Endothelial cell (in vitro differentiated cells): ENCODE results near the gene POLR3H. TPM values are rescaled to one million over a fixed set of nuclear protein-coding genes. Genes with fewer than 3 reads are reported as not detected.

Source experiments
- DNase-seq: peaks from one replicate; pipeline ENCODE4 v3.0.0; 2021; ENCODE audit warnings: low spot score
- H3K27ac Mint-ChIP-seq: one replicate; pipeline ENCODE4 v1.8.0; 2021; ENCODE audit warnings: mixed read lengths, inconsistent platforms; ENCODE audit not compliant: unreplicated experiment
- H3K27me3 Mint-ChIP-seq: one replicate; pipeline ENCODE4 v1.8.0; 2021; ENCODE audit warnings: mild to moderate bottlenecking, moderate library complexity, mixed read lengths, inconsistent platforms; ENCODE audit not compliant: unreplicated experiment
- H3K36me3 Mint-ChIP-seq: one replicate; pipeline ENCODE4 v1.8.0; 2021; ENCODE audit warnings: mild to moderate bottlenecking, low read depth, mixed read lengths, inconsistent platforms; ENCODE audit not compliant: unreplicated experiment
- H3K4me1 Mint-ChIP-seq: one replicate; pipeline ENCODE4 v1.8.0; 2021; ENCODE audit warnings: mild to moderate bottlenecking, mixed read lengths, inconsistent platforms; ENCODE audit not compliant: unreplicated experiment
- H3K4me3 Mint-ChIP-seq: one replicate; pipeline ENCODE4 v1.8.0; 2021; ENCODE audit warnings: mild to moderate bottlenecking, mixed read lengths, inconsistent platforms; ENCODE audit not compliant: unreplicated experiment
- H3K9me3 Mint-ChIP-seq: one replicate; pipeline ENCODE4 v1.8.0; 2021; ENCODE audit warnings: mixed read lengths, inconsistent platforms; ENCODE audit not compliant: unreplicated experiment
- CTCF ChIP-seq: fragments of 200-600 bp; sonication (generic); IDR thresholded peaks from one replicate; pipeline ENCODE4 v1.5.0; 2021; ENCODE audit warnings: antibody characterized with exemption; ENCODE audit not compliant: unreplicated experiment
- total RNA-seq: library from RNA; stranded (reverse); fragmentation: NEBNext Ultra II Directional; extraction: Animal tissue kit (Norgen Biotek cat#: 25700); gene quantifications from one replicate; pipeline ENCODE4 v1.2.1, GENCODE V29; 2021; ENCODE audit not compliant: unreplicated experiment

Gene POLR3H
- total RNA-seq, 1 donor from 2014 or later, result 20.8 TPM

GRCh38 chr22:41551877-41552582 lies 7.8 kb upstream of the POLR3H start:
- H3K27ac Mint-ChIP-seq, result no peak overlapping the region
- no peak for TF ChIP-seq CTCF
- H3K9me3 Mint-ChIP-seq, result no peaks in the 10 kb centered on the region
- no peak for DNase-seq
- no peak overlapping the region for H3K4me3 Mint-ChIP-seq
- H3K4me1 Mint-ChIP-seq, result no peaks in the 10 kb centered on the region
- H3K36me3 Mint-ChIP-seq, result no peaks in the 10 kb centered on the region
- peaks cover 7% of the 10 kb centered on the region for H3K27me3 Mint-ChIP-seq

GRCh38 chr22:41550952-41551491 lies 6.8 kb upstream of the POLR3H start:
- Mint-ChIP-seq H3K36me3 (no peaks in the 10 kb centered on the region), H3K4me3 (no peak overlapping the region), H3K27ac (no peak overlapping the region), H3K9me3 (no peaks in the 10 kb centered on the region), H3K27me3 (peaks cover 4% of the 10 kb centered on the region), H3K4me1 (no peaks in the 10 kb centered on the region)
- DNase-seq, result no peak
- no peak for TF ChIP-seq CTCF

- Mint-ChIP-seq H3K4me3 (no peak overlapping the region), H3K36me3 (no peaks in the 10 kb centered on the region), H3K9me3 (no peaks in the 10 kb centered on the region), H3K27ac (no peak overlapping the region), H3K27me3 (peaks cover 8% of the 10 kb centered on the region), H3K4me1 (peaks cover 3% of the 10 kb centered on the region)
- no peak for TF ChIP-seq CTCF
- DNase-seq, result no peak
These were observed 4.6 kb upstream of the POLR3H start for GRCh38 chr22:41548830-41549211.

GRCh38 chr22:41544671-41545476 lies 604 bp upstream of the POLR3H start:
- H3K36me3 Mint-ChIP-seq, result peaks cover 6% of the 10 kb centered on the region
- TF ChIP-seq CTCF, result no peak
- H3K4me1 Mint-ChIP-seq, result peaks cover 13% of the 10 kb centered on the region
- H3K27ac Mint-ChIP-seq, result peak overlapping the region; percentile 76
- no peaks in the 10 kb centered on the region for H3K9me3 Mint-ChIP-seq
- DNase-seq, result no peak
- H3K4me3 Mint-ChIP-seq, result peak overlapping the region; percentile 95
- peaks cover 8% of the 10 kb centered on the region for H3K27me3 Mint-ChIP-seq

- Mint-ChIP-seq H3K4me3 (peak overlapping the region; percentile 95), H3K4me1 (peaks cover 13% of the 10 kb centered on the region), H3K36me3 (peaks cover 13% of the 10 kb centered on the region), H3K9me3 (no peaks in the 10 kb centered on the region), H3K27ac (no peak overlapping the region), H3K27me3 (peaks cover 8% of the 10 kb centered on the region)
- no peak for TF ChIP-seq CTCF
- no peak for DNase-seq
These were observed 2.0 kb downstream of the POLR3H start for GRCh38 chr22:41542224-41542623.
